SU-DHL-6 (cell line): ENCODE data around the gene ODF2.

Experiments used
- H2AFZ ChIP-seq: fragments of 200-600 bp; sonication (generic); 2 replicates; pipeline ENCODE4 v1.6.1; 2014; ENCODE audit warnings: low read depth, mild to moderate bottlenecking, moderate library complexity, mixed read lengths, antibody characterized with exemption, low read length; ENCODE audit not compliant: severe bottlenecking
- H3F3A ChIP-seq: fragments of 200-600 bp; shearing (Covaris generic); 2 replicates; pipeline ENCODE4 v1.6.0; 2016; ENCODE audit warnings: antibody characterized with exemption, mild to moderate bottlenecking; ENCODE audit not compliant: insufficient read depth
- H3K27ac ChIP-seq: fragments of 200-600 bp; sonication (generic); 2 replicates; pipeline ENCODE4 v1.5.1; 2016; ENCODE audit warnings: low read depth, mild to moderate bottlenecking, low read length, moderate library complexity, mixed read lengths
- H3K27me3 ChIP-seq: fragments of 200-600 bp; sonication (generic), shearing (Covaris generic); 2 replicates; pipeline ENCODE4 v1.6.0; 2014; ENCODE audit warnings: mild to moderate bottlenecking, low read length
- H3K36me3 ChIP-seq: fragments of 200-600 bp; sonication (generic); 2 replicates; pipeline ENCODE4 v1.6.1; 2014; ENCODE audit warnings: mild to moderate bottlenecking, low read length, mixed read lengths
- H3K4me2 ChIP-seq: fragments of 300-600, 200-600 bp; shearing (Covaris generic), sonication (generic); 2 replicates; pipeline ENCODE4 v1.6.0; 2014; ENCODE audit warnings: low read length, low read depth, mild to moderate bottlenecking; ENCODE audit not compliant: poor library complexity, severe bottlenecking
- H3K4me3 ChIP-seq: fragments of 200-600 bp; sonication (generic); 2 replicates; pipeline ENCODE4 v1.5.1; 2014; ENCODE audit warnings: antibody characterized with exemption, low read length, mild to moderate bottlenecking, mixed read lengths; ENCODE audit not compliant: insufficient read depth, poor library complexity, severe bottlenecking
- H3K79me2 ChIP-seq: fragments of 200-600 bp; sonication (generic); 2 replicates; pipeline ENCODE4 v1.6.1; 2014; ENCODE audit warnings: mild to moderate bottlenecking, low read length, moderate library complexity; ENCODE audit not compliant: insufficient read depth
- H3K9ac ChIP-seq: fragments of 200-600 bp; sonication (generic); 2 replicates; pipeline ENCODE4 v1.7.0; 2014; ENCODE audit warnings: mild to moderate bottlenecking, low read length
- H3K9me2 ChIP-seq: fragments of 200-600 bp; sonication (generic); replicated peaks from 2 replicates; pipeline ENCODE4 v1.6.1; 2014; ENCODE audit warnings: low read length; ENCODE audit not compliant: insufficient read depth
- H3K9me3 ChIP-seq: fragments of 200-600 bp; sonication (generic); 2 replicates; pipeline ENCODE4 v1.6.1; 2014; ENCODE audit warnings: low read length, mixed read lengths; ENCODE audit not compliant: insufficient read depth
- H4K20me1 ChIP-seq: fragments of 200-600 bp; sonication (generic); 2 replicates; pipeline ENCODE4 v1.6.1; 2014; ENCODE audit warnings: low read depth, mild to moderate bottlenecking, antibody characterized with exemption, low read length, moderate library complexity, mixed read lengths
- CTCF ChIP-seq: fragments of 200-600 bp; sonication (generic); IDR thresholded peaks from one replicate; pipeline ENCODE4 v1.5.1; 2017; ENCODE audit warnings: antibody characterized with exemption, mild to moderate bottlenecking, low read length, moderate library complexity; ENCODE audit not compliant: insufficient read depth, poor library complexity, severe bottlenecking
- EZH2phosphoT487 ChIP-seq: fragments of 200-600 bp; sonication (generic), shearing (Covaris generic); conservative IDR thresholded peaks from 2 replicates; pipeline ENCODE4 v1.6.1; 2018; ENCODE audit warnings: mild to moderate bottlenecking, antibody characterized with exemption, low read length, moderate library complexity, mixed read lengths

The ODF2 gene

GRCh38 chr9:128435611-128436010, 20.2 kb upstream of the ODF2 start:
- Histone ChIP-seq H3K27ac (no peak overlapping the region), H3K79me2 (no peaks in the 10 kb centered on the region), H3K9me2 (no peaks in the 10 kb centered on the region), H3K36me3 (no peaks in the 10 kb centered on the region), H3K9me3 (no peaks in the 10 kb centered on the region), H3F3A (no peaks in the 10 kb centered on the region), H3K4me2 (no peak overlapping the region), H2AFZ (no peak overlapping the region), H3K9ac (no peak overlapping the region), H3K4me3 (no peak overlapping the region), H4K20me1 (no peaks in the 10 kb centered on the region), H3K27me3 (no peaks in the 10 kb centered on the region)
- TF ChIP-seq EZH2phosphoT487 = no peak
- TF ChIP-seq CTCF = no peak

GRCh38 chr9:128438343-128439109, 17.3 kb upstream of the ODF2 start:
- Histone ChIP-seq H2AFZ (peak overlapping the region; percentile 10), H3K9ac (no peak overlapping the region), H3K79me2 (no peaks in the 10 kb centered on the region), H4K20me1 (no peaks in the 10 kb centered on the region), H3K9me2 (no peaks in the 10 kb centered on the region), H3K9me3 (no peaks in the 10 kb centered on the region), H3K27ac (no peak overlapping the region), H3K36me3 (no peaks in the 10 kb centered on the region), H3K4me3 (no peak overlapping the region), H3K4me2 (no peak overlapping the region), H3F3A (no peaks in the 10 kb centered on the region), H3K27me3 (no peaks in the 10 kb centered on the region)
- no peak for TF ChIP-seq EZH2phosphoT487
- TF ChIP-seq CTCF = peak; percentile 97

GRCh38 chr9:128439273-128439672, 16.5 kb upstream of the ODF2 start:
- Histone ChIP-seq H3K27me3 (no peaks in the 10 kb centered on the region), H3K9me2 (no peaks in the 10 kb centered on the region), H3K79me2 (no peaks in the 10 kb centered on the region), H2AFZ (no peak overlapping the region), H3K36me3 (no peaks in the 10 kb centered on the region), H3K4me3 (no peak overlapping the region), H3K4me2 (no peak overlapping the region), H3K9ac (no peak overlapping the region), H3K27ac (no peak overlapping the region), H3K9me3 (no peaks in the 10 kb centered on the region), H3F3A (no peaks in the 10 kb centered on the region), H4K20me1 (no peaks in the 10 kb centered on the region)
- no peak for TF ChIP-seq EZH2phosphoT487
- no peak for TF ChIP-seq CTCF
